GM23338 (cell line): ENCODE results near the gene ARL15. TPM values are rescaled to one million over a fixed set of nuclear protein-coding genes. Genes with fewer than 3 reads are reported as not detected.

Experiments used
- ATAC-seq: fragments of 200-7000 bp; cut with Tn5 transposase; 3 replicates; pipeline ENCODE4 v1.9.1; 2020
- DNase-seq: peaks from one replicate; pipeline ENCODE4 v3.0.0-alpha.2; 2015; ENCODE audit warnings: low spot score
- H2AFZ ChIP-seq: fragments of 200-600 bp; sonication (generic); 2 replicates; pipeline ENCODE4 v1.8.0; 2016; ENCODE audit warnings: antibody characterized with exemption, mild to moderate bottlenecking, moderate library complexity
- H3F3A ChIP-seq: fragments of 200-600 bp; sonication (generic); replicated peaks from 2 replicates; pipeline ENCODE4 v1.8.0; 2017; ENCODE audit warnings: antibody characterized with exemption, mixed run types, low read depth
- H3K27ac ChIP-seq: fragments of 200-600 bp; sonication (generic); 2 replicates; pipeline ENCODE4 v1.6.1; 2016; ENCODE audit warnings: low read depth
- H3K27me3 ChIP-seq: fragments of 200-600 bp; sonication (generic); 2 replicates; pipeline ENCODE4 v1.8.0; 2016; ENCODE audit warnings: mild to moderate bottlenecking, mixed run types, moderate library complexity; ENCODE audit not compliant: insufficient read depth
- H3K36me3 ChIP-seq: fragments of 200-600 bp; sonication (generic); 2 replicates; pipeline ENCODE4 v1.8.0; 2016; ENCODE audit warnings: mild to moderate bottlenecking; ENCODE audit not compliant: insufficient read depth
- H3K4me1 ChIP-seq: fragments of 200-600 bp; sonication (generic); 2 replicates; pipeline ENCODE4 v1.8.0; 2016; ENCODE audit warnings: mild to moderate bottlenecking, moderate library complexity; ENCODE audit not compliant: insufficient read depth
- H3K4me2 ChIP-seq: fragments of 200-600 bp; sonication (generic); 2 replicates; pipeline ENCODE4 v1.7.1; 2017; ENCODE audit warnings: mixed run types
- H3K4me3 ChIP-seq: fragments of 200-600 bp; sonication (generic); 2 replicates; pipeline ENCODE4 v1.6.1; 2016; ENCODE audit warnings: mixed run types
- H3K79me2 ChIP-seq: fragments of 200-600 bp; sonication (generic); replicated peaks from 2 replicates; pipeline ENCODE4 v1.8.0; 2017; ENCODE audit warnings: mild to moderate bottlenecking; ENCODE audit not compliant: insufficient read depth
- H3K9me2 ChIP-seq: fragments of 200-600 bp; sonication (generic); 2 replicates; pipeline ENCODE4 v1.8.0; 2017; ENCODE audit not compliant: insufficient read depth
- H4K20me1 ChIP-seq: fragments of 200-600 bp; sonication (generic); replicated peaks from 2 replicates; pipeline ENCODE4 v1.8.0; 2017; ENCODE audit warnings: mild to moderate bottlenecking; ENCODE audit not compliant: insufficient read depth
- H3K27ac Mint-ChIP-seq: 2 replicates; pipeline ENCODE4 v1.8.0; 2020; ENCODE audit warnings: inconsistent platforms, mild to moderate bottlenecking, moderate library complexity, mixed read lengths
- H3K27me3 Mint-ChIP-seq: 3 replicates; pipeline ENCODE4 v1.8.0; 2022; ENCODE audit warnings: low read depth, mild to moderate bottlenecking, moderate library complexity, mixed read lengths, inconsistent platforms; ENCODE audit not compliant: insufficient read depth, poor library complexity
- H3K36me3 Mint-ChIP-seq: 3 replicates; pipeline ENCODE4 v1.8.0; 2021; ENCODE audit warnings: low read depth, mild to moderate bottlenecking, inconsistent platforms, moderate library complexity, mixed read lengths
- H3K4me1 Mint-ChIP-seq: 3 replicates; pipeline ENCODE4 v1.8.0; 2020; ENCODE audit warnings: mild to moderate bottlenecking, inconsistent platforms, mixed read lengths
- H3K4me3 Mint-ChIP-seq: 3 replicates; pipeline ENCODE4 v1.8.0; 2021; ENCODE audit warnings: moderate library complexity, mild to moderate bottlenecking, inconsistent platforms, mixed read lengths
- H3K9me3 Mint-ChIP-seq: 3 replicates; pipeline ENCODE4 v1.8.0; 2020; ENCODE audit warnings: moderate library complexity, mild to moderate bottlenecking, inconsistent platforms, mixed read lengths
- CREB1 ChIP-seq: fragments of 250-450 bp; sonication (Bioruptor Pico); IDR thresholded peaks from 2 replicates; pipeline ENCODE4 v1.5.0; 2020; ENCODE audit warnings: low read depth, mild to moderate bottlenecking, moderate library complexity
- EZH2 ChIP-seq: fragments of 200-600 bp; sonication (generic); IDR thresholded peaks from one replicate; pipeline ENCODE4 v1.8.0; 2017; ENCODE audit warnings: antibody characterized with exemption, mild to moderate bottlenecking, low read depth; ENCODE audit not compliant: unreplicated experiment
- EZH2phosphoT487 ChIP-seq: fragments of 200-600 bp; sonication (generic); IDR thresholded peaks from one replicate; pipeline ENCODE4 v1.8.1; 2018; ENCODE audit warnings: antibody characterized with exemption; ENCODE audit not compliant: unreplicated experiment
- JUNB ChIP-seq: IDR thresholded peaks from one replicate; pipeline ENCODE4 v1.6.1; 2016; ENCODE audit warnings: antibody characterized with exemption; ENCODE audit not compliant: unreplicated experiment
- NANOG ChIP-seq: IDR thresholded peaks from 2 replicates; pipeline ENCODE4 v1.6.1; 2016; ENCODE audit warnings: antibody characterized with exemption, borderline replicate concordance
- POLR2AphosphoS5 ChIP-seq: IDR thresholded peaks from 2 replicates; pipeline ENCODE4 v1.6.1; 2016; ENCODE audit warnings: antibody characterized with exemption, low read depth
- ZNF331 ChIP-seq: fragments of 250-450 bp; sonication (Bioruptor Pico); IDR thresholded peaks from 2 replicates; pipeline ENCODE4 v1.5.0; 2020; ENCODE audit warnings: low read depth, mild to moderate bottlenecking, moderate library complexity
- ZNF462 ChIP-seq: fragments of 250-450 bp; sonication (Bioruptor Pico); IDR thresholded peaks from 2 replicates; pipeline ENCODE4 v1.5.0; 2020; ENCODE audit warnings: mild to moderate bottlenecking, moderate library complexity
- polyA plus RNA-seq: library from polyadenylated mRNA; unstranded; fragments of >200 nt; fragmentation: Nextera tagmentation; extraction: Ambion mirVana; gene quantifications from 2 replicates; pipeline ENCODE4 v1.2.1, GENCODE V29; 2016
- total RNA-seq: library from RNA; depleted of rRNA; stranded (reverse); fragments of >200 nt; shearing (Covaris generic); gene quantifications from 2 replicates; pipeline ENCODE4 v1.2.3, GENCODE V29; 2014
- TF ChIP-seq, protein P1 (sequence below): IDR thresholded peaks from one replicate; pipeline ENCODE4 v1.6.1; 2018; ENCODE audit warnings: antibody characterized with exemption; ENCODE audit not compliant: unreplicated experiment

ARL15 gene
- total and polyA plus RNA-seq, 2 experiments from 2014 or later, result 13.0 to 54.0 TPM

DNA sequence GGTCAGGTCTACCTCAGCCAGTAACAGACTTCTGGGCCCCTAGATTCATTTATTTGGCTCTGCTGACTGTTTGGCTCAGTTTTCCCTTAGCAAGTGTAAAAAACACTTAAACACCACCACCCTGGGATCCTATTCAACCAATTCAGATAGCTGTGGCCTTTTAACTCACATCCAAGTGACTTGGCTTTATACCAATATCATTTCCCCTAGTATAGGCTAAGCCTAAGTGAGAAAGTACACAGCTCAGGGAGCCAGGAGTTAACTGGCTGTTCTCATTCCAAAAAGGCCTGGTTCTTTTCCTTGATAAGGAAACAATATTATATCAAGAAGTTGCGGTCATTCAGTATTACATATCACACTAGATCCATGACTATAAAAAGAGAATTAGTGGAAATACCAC is 163.5 kb downstream of the ARL15 start (continued):
- no peak for TF ChIP-seq ZNF331 (CRISPR knock-in tag)

- Histone ChIP-seq H3K4me1 (peaks cover 10% of the 10 kb centered on the region; the same call in 1 of the 2 replicates), H3K4me3 (no peak overlapping the region), H3K27ac (no peak overlapping the region), H3K9me2 (no peaks in the 10 kb centered on the region), H2AFZ (no peak overlapping the region), H3K79me2 (no peaks in the 10 kb centered on the region), H3K27me3 (no peaks in the 10 kb centered on the region), H3K36me3 (no peaks in the 10 kb centered on the region), H3K4me2 (no peak overlapping the region), H4K20me1 (no peaks in the 10 kb centered on the region; the same call in 1 of the 2 replicates), H3F3A (no peaks in the 10 kb centered on the region)
- no peak for TF ChIP-seq EZH2
- no peak for TF ChIP-seq JUNB
- no peak for TF ChIP-seq EZH2phosphoT487
- TF ChIP-seq CREB1 (CRISPR knock-in tag), result no peak
- TF ChIP-seq, protein P1, sequence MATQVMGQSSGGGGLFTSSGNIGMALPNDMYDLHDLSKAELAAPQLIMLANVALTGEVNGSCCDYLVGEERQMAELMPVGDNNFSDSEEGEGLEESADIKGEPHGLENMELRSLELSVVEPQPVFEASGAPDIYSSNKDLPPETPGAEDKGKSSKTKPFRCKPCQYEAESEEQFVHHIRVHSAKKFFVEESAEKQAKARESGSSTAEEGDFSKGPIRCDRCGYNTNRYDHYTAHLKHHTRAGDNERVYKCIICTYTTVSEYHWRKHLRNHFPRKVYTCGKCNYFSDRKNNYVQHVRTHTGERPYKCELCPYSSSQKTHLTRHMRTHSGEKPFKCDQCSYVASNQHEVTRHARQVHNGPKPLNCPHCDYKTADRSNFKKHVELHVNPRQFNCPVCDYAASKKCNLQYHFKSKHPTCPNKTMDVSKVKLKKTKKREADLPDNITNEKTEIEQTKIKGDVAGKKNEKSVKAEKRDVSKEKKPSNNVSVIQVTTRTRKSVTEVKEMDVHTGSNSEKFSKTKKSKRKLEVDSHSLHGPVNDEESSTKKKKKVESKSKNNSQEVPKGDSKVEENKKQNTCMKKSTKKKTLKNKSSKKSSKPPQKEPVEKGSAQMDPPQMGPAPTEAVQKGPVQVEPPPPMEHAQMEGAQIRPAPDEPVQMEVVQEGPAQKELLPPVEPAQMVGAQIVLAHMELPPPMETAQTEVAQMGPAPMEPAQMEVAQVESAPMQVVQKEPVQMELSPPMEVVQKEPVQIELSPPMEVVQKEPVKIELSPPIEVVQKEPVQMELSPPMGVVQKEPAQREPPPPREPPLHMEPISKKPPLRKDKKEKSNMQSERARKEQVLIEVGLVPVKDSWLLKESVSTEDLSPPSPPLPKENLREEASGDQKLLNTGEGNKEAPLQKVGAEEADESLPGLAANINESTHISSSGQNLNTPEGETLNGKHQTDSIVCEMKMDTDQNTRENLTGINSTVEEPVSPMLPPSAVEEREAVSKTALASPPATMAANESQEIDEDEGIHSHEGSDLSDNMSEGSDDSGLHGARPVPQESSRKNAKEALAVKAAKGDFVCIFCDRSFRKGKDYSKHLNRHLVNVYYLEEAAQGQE, result no peak
- Mint-ChIP-seq H3K4me1 (peaks cover 13% of the 10 kb centered on the region), H3K9me3 (no peaks in the 10 kb centered on the region), H3K4me3 (no peak overlapping the region), H3K27me3 (no peaks in the 10 kb centered on the region), H3K36me3 (no peaks in the 10 kb centered on the region), H3K27ac (0 out of 2 replicates have a peak overlapping the region, but pooled peaks have one; percentile 4)
- DNase-seq (no peak), ATAC-seq (no peak)
These were observed 164.0 kb downstream of the ARL15 start for GRCh38 chr5:54146390-54146789.

DNA sequence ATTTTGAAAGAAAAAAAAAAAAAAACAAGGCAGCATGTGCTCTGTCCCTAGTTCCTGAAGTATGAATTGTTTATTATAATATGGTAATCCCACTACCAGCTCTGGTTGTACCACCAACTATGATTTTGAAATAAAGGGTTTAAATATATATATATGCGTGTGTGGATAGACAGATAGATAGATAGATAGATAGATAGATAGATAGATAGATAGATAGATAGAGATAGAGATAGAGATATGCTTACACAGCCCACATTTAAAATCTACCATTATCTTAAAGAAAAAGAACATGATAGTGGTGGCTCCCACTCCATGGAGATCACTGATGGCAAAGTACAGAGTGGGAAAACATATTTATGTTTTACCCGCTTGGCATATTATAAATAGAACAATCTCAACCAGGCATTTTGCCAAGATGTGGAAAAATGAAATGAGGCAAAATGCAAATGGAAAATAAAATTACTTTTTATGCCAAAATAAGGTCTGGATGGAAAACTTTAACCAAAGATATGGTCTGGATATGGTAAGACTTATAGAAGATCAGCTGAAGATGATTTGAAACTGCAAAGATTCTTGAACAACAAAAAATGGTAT is 170.0 kb downstream of the ARL15 start:
- no peaks in the 10 kb centered on the region for H3K79me2 ChIP-seq
- DNase-seq, result no peak
- TF ChIP-seq NANOG, result no peak
- no peak for TF ChIP-seq ZNF462 (CRISPR knock-in tag)
- no peak for TF ChIP-seq EZH2phosphoT487
- no peak for TF ChIP-seq ZNF331 (CRISPR knock-in tag)
- no peak for TF ChIP-seq POLR2AphosphoS5
- TF ChIP-seq EZH2, result no peak

More for the DNA sequence above, 170.0 kb downstream of the ARL15 start:
- H3K36me3 Mint-ChIP-seq, result no peaks in the 10 kb centered on the region
- Histone ChIP-seq H3K4me3 (no peak overlapping the region), H3K4me2 (no peak overlapping the region), H3F3A (no peaks in the 10 kb centered on the region), H3K4me1 (no peaks in the 10 kb centered on the region), H3K36me3 (no peaks in the 10 kb centered on the region), H4K20me1 (no peaks in the 10 kb centered on the region), H3K9me2 (no peaks in the 10 kb centered on the region), H3K27me3 (no peaks in the 10 kb centered on the region), H2AFZ (no peak overlapping the region), H3K27ac (no peak overlapping the region)
- no peak for ATAC-seq
- H3K27me3 Mint-ChIP-seq, result no peaks in the 10 kb centered on the region
- no peaks in the 10 kb centered on the region for H3K9me3 Mint-ChIP-seq
- no peaks in the 10 kb centered on the region for H3K4me1 Mint-ChIP-seq
- H3K27ac Mint-ChIP-seq, result no peak overlapping the region
- H3K4me3 Mint-ChIP-seq, result no peak overlapping the region
